Right hindlimb (tissue), 1 donor: ENCODE measurements around the gene PLPPR1.

Experiments
- DNase-seq: peaks from one replicate; pipeline ENCODE4 v3.0.0-alpha.2; 2018

Gene PLPPR1

DNA sequence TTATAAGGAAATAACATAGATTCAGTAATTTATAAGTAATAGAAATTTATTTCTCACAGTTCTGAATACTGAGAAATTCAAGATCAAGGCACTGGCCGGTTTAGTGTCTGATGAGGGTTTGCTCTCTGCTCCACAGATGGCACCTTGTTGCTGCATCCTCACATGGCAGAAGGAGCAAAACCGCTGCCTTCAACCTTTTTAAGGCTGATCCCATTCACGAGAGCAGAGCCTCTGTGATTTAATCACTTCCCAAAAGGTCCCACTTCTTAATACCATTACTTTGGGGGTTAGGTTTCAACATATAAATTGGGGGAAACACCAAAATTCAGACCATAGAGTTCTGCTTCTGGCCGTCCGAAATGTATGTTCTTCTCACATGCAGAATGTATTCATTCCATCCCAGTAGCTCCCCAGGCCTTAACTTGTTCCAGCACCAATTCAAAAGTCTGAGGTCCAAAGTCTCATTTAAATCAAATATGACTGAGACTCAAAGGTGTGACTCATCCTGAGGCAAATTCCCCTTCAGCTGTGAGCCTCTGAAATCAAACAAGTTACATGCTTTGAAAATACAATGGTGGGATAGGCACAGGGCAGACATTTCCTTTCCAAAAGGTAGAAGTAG lies 325.7 kb downstream of the PLPPR1 start:
- DNase-seq, result no peak

DNA sequence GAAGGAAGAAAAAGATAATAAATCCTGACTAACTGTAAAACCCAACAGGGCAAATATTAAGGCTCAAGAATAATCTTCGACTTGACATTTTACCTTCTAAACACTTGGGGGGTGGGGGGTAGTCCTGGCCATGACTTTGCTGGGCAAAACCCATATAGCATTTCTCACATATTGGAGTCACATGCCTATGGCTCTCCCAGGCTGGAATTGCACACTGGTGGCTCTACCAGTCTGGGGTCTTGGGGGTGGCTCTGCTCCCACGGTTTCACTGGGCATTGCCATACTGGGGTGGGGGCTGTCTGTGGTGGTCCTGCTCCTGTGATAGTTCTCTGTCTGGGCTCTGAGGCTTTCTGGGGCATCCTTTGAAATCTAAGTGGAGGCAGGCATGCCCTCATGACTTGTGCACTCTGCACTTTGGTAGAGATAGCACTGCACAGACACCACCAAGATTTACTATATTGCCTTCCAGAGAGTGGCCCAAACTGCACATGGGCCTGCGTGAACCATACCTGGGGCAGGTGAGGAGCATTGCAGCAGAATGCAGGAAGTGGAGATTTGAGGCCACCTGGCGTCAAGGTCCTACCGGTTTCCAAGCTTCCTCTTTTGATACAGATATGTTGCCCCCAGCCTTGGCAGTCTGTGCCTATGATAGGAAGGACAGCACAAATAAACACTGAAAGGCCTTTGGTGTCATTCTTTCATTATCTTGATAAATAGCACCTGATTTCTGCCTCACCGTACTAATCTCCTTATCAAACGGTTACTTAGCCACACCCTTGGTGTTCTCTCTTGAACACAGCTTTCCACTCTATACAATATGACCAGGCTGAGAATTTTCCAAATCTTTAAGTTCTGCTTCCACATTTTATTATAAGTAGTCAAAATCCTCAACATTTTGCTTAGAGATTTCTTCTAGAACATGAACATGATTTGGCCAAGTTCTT lies 326.5 kb downstream of the PLPPR1 start:
- DNase-seq, result no peak

DNA sequence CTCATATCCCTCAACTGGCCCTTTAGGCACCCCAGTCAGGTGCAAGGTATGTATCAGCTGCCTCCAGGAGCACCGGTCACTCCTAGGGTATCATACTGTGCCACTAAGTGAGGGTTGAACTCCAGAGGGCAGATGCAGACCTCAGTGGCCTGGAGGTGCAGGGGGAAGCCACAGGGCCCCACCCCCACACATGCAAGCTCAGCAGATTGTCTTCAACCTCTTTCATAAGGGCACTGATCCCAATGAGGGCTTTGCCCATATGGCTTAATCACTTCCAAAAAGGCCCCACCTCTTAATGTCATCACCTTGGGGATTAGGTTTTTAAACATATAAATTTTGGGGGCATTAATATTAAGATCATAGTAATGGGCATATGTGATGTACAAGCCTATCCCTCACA lies 328.1 kb downstream of the PLPPR1 start:
- no peak for DNase-seq

DNA sequence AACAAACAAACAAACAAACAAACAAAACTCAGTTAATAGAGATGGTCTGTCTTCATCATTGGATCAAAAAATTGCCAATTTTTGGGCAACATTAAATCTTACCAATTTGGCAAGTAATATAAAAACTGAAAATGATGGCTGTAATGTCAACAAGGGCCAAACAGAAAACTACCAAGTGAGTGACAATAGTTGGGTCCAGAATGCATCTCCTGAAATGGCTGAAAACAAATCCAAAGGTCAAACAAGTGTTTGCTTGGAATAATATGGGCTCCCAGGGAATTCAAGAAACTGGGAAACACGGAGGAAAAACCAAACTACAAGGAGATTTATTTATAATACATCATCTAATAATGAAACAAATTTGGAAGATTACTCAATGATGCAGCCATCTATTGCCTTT lies 331.2 kb downstream of the PLPPR1 start:
- no peak for DNase-seq

DNA sequence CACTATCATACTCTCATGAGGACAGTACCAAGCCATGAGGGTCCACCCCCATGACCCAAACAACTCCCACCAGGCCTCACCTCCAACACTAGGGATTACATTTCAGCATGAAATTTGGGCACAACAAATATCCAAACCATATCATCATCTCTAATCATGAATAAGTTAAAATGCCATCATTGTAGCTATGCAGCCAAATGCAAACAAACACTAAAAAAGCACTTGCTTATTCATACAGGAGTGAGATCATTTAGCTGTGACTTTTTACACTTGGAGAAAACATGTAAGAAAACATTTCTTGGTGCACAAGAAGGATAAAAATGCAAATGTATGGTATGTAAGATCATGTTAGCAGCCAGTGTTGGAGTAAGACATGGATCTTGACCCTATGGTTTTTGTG lies 332.1 kb downstream of the PLPPR1 start:
- no peak for DNase-seq

DNA sequence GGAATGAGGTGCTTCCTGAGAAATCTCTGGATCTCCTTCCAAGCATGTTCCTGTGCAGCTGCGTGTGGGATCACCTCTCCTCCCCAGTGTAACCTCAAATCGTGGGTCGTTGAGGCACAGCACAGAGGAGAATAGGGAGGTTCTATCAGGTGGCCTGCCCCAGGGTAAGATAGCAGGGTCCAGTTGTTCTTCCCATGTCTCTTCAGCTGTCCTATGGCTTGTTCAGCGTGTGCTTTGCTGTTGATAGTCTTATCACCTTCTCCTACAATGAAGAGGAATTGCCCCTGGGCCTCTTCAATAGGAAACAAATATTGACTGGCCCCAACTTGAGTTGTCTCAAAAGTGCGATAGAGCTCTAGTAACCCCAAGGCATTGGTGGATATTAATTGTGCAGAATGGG lies 333.9 kb downstream of the PLPPR1 start:
- no peak for DNase-seq

DNA sequence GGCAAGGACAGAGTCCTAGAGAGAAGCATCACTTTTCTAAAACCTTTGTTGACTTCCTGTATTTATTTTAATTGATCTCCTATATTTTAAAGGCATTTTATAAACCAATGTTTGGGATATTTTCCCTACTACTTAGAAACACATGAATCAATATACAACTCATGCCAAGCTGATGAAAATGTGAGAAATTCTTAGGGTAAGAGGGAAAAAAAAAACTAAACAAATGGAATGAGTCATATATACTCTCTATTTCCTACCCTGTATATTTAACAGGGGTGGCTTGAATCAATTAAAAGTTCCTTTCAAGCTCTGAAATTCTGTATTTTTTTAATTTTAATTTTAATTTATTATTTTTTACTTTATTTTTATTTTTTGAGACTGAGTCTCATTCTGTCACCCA lies 336.7 kb downstream of the PLPPR1 start:
- DNase-seq, result no peak

DNA sequence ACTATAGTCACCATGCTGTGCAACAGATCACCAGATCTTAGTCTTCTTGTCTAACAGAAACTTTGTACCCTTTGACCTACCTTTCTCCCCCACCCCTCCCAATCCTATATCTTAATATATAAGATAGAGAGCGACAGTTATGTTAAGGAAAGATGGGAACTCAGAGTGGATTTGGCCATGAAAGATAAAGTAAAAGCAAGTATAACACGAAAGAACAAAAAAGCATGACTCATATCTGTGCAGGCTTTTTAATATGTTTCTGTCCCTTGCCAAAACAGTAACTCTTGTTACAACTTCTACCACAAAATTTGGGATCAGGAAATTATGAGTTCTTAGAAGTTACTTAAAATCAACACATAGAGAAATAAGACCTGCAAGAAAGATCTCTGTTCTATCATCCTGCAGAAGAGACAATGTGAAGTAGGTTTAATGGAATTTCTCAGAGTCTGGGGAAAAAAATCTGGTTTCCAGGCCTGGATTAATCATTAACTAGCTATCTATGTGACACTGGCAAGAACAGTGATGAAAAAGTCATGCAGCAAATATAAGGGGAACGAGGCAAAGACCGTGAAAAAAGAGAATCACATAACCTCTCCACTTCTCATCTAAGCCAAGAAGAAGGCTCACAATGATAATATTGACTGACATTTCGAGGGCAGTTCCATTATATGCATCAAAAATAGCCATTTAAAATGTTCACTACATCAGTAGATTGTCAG lies 337.7 kb downstream of the PLPPR1 start:
- DNase-seq, result no peak

DNA sequence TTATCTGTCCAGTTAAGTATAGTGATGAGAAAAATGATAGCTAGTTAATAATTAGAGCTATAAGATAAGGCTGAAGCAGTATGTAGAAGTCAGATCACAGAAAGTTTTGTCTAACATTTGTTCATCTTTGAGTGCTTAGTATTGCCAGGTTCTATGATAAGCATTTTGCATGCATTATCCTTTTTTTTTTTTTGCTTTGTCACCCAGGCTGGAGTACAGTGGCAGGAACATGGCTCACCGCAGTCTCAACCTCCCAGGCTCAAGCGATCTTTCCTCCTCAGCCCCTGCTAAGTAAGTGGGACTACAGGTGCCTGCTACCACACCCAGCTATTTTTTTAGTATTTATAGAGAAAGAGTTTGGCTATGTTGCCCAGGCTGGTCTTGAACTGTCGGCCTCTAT lies 338.8 kb downstream of the PLPPR1 start:
- DNase-seq, result no peak

DNA sequence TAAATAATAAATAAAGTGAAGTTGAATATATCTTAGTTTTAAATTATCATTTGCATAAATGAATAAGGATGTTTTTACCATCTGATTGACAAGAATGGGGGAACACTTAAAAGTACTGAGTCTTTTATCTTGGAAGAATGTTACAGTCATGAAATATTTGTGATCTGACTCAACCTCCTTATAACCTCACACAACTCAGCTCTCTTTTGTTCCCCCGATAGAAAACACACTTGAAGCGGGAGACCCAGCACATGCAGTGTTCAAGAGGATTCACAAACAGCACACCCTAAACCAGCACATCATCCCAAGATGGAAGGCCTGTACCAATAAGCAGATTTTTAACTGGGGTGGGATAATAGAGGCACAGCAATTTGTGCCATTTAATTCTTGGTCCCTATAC lies 340.8 kb downstream of the PLPPR1 start:
- DNase-seq, result no peak

DNA sequence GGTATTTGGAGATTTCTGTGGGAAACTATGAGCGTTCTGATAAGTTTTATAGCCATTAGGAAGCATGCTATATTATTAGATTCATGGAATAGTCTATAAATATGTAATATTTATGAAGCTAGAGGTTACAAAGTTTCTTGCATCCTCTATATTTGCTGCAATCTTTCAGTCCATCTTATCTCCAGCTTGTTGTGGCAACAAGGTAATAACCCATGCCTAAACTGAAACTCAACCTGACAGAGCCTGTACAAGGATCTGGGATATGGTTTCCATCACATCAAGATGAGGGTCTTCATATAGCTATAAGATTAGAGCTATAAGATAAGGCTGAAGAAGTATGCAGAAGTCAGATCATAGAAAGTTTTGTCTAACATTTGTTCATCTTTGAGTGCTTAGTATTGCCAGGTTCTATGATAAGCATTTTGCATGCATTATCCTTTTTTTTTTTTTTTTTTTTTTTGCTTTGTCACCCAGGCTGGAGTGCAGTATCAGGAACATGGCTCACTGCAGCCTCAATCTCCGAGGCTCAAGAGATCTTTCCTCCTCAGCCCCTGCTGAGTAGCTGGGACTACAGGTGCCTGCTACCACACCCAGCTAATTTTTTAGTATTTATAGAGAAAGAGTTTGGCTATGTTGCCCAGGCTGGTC lies 341.5 kb downstream of the PLPPR1 start:
- no peak for DNase-seq

DNA sequence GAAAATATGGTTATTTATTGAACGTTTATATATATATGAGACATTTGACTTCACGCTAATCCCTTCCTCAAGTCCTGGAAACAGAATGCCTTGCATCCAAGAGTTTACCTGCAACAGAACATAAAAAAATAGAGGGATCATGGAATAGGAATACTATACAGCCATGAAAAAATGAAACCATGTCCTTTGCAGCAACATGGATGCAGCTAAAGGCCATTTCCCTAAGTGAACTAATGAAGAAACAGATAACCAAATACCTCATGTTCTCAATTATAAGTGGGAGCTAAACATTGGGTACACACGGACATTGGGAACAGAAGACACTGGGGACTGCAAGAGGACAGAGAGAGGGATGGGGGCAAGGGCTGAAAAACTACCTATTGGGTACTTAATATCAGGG lies 343.3 kb downstream of the PLPPR1 start:
- no peak for DNase-seq

DNA sequence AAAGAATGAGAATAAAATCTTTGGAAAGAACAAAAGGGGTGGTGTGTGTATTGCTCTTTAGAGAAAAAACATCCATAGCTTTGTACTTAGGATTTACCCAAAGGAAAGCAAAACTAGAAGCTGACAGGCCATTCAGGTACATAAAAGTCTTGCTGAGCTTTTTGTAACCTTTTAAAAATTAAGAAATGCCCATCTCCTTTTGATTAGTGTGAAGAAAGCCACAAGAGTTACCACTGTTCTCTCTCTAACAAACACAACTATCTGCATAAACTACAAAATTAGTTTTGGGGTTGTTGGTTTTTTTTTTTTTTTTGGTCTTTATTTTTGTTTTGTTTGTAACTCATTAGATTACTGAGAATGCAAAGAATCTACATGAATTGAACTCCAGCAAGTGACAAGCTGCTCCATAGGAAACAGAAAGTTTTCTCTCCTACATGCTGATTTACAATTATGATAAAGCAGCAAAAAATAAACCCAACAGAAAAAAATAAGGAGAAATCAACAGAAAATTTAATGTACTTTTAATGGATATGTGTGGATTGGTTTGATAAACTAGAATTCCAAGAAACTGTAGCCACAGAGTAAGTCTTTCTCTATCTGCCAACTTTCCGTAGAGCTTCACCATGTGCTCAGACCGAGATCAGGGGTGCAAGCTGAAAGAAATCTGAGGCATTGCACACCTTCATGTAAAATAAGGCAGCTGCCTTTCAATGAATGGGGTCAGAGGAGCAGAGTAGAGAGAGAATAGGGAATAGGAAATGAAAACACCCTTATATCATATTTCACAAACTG lies 344.0 kb downstream of the PLPPR1 start:
- no peak for DNase-seq
